ENCODE measurements around the gene UNC5B.
"Not testable (repeated sequence)": the region's sequence is repeated elsewhere in the genome, so short reads cannot be mapped to it uniquely, and the experiment has no call there.

UNC5B gene

DNA sequence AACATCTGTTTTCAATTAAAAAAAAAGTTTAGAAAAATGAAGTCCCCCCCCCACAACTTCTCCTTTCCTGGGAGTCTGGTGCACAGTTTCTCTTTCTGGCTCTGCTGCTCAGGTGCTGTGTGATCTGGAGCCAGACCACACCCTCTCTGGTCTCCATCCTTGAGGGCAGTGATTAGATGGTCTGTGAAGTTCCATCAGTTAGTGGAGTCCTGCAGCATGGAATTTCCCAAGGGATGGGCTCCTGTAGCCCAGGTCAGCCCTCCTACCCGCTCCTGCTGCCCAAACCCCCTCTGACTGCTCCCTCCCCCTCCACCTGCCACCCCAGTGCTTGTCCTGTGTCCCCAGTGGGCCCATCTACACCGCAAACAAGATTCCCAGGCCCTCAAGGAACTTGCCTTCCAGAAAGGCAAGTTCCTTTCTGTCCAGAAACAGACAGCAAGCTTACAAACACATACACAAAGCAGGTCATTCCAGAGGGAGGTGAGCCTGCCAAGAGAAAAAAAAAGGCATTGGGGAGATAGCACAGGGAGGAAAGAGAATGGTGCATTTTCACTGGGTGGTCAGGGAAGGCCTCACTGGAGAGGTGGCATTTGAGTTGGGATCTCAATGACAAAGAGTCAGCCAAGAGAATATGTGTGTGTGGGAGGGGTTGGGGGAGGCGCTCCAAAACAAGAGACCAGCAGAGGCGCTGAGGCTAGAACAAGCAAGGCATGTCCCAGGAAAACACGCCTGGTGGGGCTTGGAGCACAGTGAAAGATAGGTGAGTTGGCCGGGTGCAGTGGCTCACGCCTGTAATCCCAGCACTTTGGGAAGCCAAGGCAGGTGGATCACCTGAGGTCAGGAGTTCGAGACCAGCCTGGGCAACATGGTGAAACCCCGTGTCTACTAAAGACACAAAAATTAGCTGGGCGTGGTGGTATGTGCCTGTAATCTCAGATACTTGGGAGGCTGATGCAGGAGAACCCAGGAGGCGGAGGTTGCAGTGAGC lies 57.2 kb downstream of the UNC5B start:
- FAIRE-seq, result no peak

DNA sequence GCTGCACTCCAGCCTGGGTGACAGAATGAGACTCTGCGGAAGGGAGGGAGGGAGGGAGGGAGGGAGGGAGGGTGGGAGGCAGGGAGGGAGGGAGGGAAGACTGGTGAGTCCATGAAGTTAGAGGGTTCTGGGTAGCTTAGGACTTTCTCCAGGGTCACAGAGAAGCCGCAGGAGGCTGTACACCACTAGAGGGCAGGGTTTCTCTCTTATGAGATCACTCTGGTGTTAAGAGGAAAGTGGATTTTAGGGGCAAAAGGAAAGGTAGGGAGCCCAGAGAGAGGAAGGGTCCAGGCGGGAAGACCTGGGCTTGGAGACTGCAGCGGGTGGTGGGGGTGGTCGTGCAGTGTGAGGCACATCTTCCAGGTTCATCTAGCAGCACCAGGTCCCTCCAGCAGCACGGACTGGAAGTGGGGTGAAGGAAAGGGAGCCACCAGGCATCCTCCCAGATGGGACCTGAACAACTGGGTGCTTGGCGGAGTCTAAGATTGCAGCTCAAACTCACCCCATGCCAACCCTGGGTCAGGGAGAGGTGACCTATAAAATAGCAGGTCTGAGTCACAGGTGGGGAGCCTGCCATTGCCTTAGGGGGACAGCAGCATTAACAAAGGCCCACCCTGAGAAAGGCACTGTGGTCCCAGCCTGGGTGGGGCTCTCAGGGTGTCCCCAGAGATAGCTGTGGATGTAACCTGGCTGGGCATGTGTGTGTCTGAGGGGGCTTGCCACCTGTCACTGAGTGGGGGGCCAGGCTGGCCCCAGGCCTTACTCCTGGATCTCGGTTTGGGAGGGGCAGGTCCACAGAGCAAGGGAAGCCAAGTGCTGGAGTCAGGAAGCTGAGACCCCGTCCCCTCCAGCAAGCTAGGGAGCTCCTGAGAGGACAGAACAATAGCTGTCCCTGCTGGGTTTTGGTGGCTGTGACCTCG lies 58.2 kb downstream of the UNC5B start:
- no peak for FAIRE-seq

DNA sequence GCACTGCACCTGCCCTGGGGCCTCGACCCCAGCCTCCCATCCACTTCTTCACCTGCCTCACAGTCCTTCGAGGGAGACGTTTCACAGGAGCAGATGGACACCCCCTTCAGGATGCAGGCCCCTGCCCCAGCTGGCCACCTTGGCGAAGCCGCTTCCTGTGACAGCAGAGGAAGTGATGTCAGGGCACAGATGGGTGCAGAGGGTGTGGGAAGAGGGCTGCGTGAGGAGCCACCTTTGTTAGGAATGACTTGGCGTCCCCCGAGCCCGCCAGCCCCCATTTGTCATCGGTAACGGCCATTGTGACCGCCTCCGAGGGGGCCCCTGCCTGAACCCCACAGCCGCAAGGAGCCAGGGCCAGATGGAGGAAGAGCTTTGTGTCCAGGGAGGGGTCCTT lies 59.3 kb downstream of the UNC5B start:
- FAIRE-seq, result no peak

DNA sequence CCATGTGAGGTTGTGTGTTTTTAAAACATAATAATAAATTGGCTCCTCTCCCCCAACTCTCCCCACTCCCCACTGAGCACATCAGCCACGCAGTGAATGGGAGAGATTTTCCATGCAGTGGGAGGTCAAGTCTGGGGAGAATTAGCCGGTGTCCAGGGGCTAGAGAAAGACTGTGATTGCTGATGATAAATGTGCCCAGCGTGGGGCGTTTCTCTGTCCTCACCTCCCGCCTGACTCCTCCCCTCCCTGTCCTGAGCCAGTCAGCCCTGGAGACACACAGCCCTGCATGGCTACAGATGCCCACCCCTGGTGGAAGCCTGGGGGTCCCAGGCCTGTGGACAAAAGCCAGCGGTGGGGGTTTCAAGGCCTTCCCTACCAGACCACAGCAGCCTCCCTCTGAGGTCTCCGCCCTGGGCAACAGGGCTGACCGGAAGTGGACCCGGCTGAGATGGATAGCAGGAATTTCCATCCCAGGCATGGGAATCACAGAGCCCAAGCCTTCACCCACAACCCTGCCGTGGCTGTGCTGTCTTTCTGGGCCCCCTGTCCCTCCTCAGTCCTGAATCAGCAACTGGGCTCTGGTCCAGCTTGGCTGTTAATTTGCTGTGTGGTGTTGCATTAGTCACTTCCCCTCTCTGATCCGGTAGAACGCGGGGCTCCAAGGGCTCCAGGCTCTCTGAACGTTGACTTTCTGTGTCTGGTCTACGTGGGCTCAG lies 59.8 kb downstream of the UNC5B start:
- no peak for FAIRE-seq

DNA sequence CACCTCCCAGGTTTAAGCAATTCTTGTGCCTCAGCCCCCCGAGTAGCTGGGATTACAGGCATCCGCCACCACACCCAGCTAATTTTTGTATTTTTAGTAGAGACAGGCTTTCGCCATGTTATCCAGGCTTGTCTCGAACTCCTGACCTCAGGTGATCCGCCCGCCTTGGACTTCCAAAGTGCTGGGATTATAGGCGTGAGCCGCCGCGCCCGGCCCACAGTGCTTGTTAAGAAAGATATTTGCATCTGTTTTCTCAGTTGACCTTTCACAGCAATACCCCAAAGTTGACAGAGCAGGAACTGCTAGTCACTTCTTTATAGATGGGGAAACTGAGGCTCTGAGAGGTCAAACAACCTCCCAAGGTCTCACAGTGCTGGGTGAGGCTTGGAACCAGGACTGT lies 60.6 kb downstream of the UNC5B start:
- not testable (repeated sequence) for FAIRE-seq

DNA sequence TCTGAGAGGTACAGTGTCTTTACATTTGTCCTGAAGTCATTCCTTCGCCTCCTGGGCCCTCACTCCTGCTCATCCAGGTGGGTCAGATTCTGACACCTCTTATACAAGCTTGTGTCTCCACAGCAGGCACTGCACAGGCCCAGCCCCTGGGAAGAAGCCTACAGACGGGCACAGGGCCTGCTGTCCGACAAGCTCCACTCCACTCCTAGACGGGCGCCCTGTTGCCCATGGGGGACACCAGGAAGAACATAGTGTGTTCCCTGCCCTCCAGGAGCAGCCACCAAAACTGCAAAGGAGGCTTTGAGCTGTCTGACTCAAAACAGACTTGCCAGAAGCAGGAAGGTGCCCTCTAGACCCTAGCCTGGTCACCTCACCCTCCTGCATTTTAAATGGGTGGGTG lies 61.1 kb downstream of the UNC5B start:
- no peak for FAIRE-seq

DNA sequence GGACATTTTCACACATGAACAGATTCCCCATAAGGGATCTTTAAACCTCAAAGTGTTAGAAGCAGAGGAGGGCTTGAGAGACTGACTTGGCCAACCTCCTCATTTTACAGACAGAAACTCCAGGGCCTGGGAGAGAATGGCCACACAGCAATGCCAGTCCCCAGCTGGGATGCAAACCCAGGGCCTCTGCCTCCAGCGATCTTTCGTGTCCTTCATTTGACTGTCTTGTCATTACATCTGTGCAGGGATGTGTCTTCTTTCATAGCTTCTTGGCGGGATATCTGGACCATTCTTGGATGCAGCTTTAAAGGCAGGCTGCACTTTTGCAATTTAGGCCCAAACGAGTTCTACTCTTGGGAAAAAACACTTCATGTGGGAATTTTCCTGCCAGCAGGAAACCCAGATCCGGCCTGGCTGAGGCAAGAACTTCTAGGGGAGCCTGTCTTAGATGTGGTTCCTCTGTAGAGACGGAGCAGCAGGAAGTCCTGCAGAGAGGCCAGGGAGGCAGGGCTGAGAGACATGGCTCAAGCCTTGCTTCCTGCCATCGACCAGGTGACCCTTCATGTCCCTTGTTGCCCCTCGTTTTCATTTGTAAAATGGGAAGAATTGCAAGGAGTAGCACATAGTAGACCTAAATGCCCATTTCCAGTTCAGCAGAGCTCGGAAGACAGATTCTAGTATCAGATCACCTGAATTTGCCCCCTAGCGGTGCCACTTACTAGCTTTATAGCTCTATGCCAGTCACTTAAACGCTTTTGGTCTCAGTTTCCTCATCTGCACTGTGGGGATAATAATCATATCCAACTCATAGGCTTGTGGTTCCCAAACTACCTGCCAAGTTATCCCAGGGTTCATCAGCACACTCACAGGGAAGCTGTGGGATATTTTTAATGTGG lies 62.8 kb downstream of the UNC5B start:
- FAIRE-seq, result no peak

DNA sequence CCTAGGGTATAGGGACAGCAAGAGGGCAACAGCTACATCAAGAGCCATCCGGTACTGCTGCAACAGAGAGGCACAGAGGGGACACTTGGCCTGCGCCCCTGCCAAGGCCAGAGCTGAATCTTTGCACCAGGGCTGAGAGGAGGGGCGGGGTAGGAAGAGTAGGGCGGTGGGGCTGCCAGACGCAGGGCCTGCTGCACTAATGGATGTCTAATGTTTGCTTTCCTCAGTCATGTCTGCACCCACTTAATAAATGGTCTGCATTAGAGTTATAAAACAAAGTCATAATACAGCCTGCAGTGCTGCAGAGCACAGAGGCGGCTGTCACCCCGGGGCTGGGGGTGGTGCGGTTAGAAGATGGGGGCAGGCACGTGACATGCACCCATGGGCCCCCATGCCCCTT lies 64.5 kb downstream of the UNC5B start:
- no peak for FAIRE-seq

DNA sequence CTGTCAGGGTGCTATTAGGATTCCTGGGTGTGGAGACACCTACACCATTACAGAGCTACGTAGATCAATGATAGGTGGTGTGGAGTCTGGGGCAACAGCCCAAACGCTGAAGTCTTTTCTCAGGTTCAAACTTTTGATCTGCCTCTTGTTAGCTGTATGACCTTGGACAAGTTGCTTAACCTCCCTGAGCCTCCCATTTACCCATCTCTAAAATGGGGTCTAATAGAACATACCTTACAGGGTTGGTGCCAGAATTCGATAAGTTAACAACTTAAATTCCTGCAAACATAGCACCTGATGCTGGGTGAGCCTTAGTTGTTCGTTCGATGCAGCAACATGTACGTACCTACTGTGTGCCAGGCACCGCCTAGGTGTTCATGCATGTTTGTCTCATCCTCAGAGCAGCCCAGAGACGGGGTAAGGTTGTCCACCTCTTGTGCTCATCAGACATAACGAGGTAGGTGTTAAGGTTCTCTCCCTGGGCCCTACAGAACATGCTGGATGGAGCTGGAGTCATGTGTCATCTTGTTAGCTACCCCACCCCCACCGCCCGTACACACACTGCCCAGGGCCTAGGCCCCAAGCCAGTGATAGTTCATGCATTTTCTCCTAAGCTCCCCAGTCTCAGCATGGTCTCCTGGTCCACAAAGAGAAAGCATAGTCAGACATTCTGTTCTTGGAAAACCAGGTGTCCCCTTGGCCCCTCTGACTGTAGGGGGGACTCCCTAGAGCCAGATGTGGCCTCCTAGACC lies 65.7 kb downstream of the UNC5B start:
- no peak for FAIRE-seq

DNA sequence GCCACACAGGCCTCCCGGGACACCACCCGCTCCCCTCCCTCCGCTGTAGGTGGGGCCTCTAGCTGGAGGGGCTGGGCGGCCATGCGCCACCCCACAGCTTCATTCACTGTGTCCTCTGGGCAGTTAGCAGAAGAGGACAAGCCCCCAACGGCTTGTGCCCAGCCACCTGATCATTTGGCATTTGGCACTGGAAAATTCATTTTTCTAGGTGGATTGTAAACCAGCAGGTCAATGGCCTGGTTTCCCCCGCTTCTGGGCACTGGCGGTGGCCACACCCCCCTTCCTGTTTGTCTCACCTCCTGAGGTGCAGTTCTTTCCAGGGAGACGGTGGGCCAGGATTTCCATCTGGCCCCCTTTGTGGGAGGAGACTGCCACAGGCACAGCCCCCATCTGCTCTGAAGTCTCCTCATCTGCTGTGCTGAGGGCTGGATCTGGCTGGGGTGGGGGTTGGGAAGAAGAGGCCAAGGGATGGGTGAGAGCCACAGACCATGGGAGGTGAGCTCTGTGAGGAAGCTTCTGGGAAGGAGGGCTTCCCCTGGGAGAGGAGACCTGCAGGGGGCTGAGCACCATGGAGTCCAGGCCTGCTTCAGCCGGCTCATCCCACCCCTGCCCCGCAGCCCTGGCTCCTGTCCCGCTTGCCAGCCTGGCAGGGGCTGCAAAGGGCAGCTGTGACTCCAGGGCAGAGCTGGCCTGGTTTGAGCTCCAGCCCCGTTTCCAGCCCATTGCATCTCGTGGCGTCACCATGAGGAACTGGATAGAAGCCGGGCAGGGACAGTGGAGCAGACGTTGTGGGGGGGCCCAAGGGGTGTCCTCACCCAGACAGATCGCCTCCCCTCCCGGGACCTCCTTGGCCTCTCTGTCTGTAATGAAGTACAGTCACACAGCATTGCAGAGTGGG lies 66.6 kb downstream of the UNC5B start:
- no peak for FAIRE-seq

DNA sequence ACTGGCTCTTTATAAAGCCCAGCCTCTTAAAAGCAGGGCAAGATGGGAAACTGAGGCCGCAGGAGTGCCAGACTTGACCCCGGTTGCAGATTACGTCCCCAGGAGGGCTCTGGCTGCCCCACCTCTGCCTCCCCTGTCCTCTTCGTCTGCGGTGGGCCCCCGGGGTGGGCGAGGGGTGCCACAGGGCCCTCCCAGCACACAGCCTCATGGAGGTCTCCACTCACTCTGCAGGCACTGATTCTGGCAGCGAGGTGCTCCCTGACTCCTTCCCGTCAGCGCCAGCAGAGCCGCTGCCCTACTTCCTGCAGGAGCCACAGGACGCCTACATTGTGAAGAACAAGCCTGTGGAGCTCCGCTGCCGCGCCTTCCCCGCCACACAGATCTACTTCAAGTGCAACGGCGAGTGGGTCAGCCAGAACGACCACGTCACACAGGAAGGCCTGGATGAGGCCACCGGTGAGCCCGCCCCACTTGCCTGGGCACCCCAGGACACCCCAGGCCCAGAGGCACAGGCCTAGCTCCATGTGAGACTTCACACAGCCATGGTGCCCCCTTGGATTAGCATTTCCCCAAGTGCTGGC lies 67.3 kb downstream of the UNC5B start:
- FAIRE-seq, result no peak

DNA sequence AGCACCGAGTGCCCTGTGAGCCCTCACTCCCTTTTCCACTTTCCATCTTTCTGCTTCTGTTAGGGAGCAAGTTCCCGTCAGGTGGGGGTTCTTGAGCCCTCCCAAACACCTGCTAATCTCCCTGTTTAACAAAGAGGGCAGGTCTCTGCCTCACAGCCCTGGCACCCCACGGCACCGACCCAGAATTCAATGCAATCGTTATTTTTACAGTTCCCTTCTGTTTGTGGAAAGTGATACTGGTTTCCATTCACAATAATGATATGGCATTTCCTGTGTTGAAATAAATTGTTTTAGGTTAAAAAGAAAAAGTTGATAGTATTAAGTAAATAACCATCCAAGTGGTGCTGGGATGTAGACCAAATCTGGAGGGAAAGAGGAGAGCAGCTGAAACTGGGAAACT lies 67.8 kb downstream of the UNC5B start:
- no peak for FAIRE-seq

DNA sequence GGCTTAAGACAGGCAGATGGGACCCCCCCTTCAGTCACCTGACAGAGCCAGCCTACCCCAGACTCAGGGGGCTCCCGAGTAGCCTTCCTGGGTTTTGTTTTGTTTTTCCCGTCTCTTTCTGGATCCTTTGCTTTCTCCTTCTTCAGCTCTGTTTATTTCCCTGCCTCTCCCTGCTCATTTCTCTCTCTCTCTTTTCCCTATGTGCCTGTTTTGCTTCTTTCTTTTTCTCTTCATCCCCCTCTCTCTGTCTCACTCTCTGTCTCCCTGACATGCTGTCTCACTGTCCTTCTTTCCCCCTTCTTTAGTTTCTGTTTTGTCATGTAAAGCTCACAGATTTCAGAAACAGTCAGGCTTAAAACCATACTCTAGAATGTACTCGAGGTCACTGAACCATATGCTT lies 68.5 kb downstream of the UNC5B start:
- FAIRE-seq, result no peak

DNA sequence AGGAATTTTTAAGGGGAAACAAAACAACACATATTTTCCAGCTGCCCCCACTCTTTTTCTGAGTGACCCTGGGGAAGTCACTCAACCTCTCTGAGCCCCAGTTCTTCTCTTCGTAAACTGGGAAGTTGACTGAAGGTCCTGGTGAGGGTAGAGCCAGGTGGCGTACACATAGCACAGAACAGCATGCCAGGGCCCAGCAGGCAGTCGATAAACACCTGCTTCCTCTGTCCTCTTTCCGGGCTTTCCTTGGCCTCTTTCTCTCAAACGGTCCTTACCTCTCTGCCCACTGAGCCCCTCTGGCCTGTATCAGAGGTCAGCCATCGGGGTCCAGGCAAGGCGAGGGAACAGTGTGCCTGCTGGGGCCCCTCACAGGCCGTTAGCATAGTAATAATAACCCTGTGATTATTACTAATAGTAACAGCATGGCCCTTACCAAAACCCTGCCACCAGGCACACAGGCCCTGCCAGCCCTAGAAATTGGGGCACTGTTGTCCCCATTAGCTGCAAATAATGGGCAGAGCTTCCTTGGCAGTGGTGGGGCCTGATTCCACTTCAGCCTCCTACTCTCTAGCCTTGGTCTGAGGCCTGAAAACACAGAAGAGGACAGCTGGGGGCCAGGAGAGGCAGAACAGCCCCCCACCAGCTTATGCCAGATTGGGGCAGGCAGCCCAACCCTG lies 69.4 kb downstream of the UNC5B start:
- FAIRE-seq, result no peak

DNA sequence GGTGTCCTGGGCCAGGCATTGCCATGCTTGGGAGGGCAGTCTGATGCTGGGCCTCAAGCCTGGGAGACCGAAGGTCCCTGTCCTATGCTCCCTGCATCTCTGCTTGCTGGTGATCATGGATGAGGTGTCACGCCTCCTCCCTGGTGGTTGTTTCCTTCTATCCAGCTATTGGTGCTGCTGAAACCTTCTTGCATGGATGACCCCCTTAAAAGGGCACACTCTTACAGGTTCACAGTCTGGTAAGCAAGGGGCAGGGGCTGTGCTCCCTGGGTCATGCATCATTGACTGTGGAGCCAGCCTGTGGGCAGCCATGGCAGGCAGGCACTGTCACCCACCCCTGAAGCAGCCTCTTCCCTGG lies 69.9 kb downstream of the UNC5B start:
- no peak for FAIRE-seq

DNA sequence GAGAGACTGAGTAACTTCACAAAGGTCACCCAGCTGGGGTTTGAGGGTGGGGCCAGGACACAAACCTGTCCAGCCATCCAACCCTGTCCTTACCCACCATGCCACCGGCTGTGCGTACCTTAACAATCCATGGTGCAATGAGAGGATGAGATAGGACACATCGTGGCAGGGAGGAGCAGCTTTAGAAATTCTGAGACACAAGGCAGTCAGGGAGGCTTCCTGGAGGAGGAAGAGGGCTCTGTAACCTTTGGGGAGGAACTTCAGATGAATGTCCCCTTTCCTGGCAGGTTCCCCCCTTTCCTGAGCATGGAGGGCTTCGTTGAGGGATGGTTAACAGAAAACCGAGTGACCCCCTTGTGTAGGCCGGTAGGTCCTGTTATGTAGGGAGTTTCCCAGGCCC lies 71.0 kb downstream of the UNC5B start:
- no peak for FAIRE-seq

DNA sequence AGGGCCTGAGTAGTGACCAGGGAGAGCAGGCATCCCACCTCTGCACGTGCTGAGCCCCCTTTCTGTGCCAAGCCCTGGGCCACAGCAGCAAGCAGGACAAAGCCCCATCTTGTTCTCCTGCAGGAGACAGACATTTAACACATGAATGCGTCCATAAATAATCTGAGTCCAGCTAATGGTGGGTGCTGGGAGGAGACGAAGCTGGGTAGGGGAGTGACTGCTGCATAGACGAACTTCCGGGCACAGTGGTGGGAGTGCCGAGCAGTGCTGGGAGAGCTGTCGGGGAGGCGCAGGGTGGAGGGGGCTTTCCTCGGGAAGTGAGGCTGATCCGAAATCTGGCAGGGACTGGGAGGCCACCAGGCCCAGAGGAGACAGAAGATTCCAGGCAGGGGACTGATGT lies 71.5 kb downstream of the UNC5B start:
- FAIRE-seq, result no peak

DNA sequence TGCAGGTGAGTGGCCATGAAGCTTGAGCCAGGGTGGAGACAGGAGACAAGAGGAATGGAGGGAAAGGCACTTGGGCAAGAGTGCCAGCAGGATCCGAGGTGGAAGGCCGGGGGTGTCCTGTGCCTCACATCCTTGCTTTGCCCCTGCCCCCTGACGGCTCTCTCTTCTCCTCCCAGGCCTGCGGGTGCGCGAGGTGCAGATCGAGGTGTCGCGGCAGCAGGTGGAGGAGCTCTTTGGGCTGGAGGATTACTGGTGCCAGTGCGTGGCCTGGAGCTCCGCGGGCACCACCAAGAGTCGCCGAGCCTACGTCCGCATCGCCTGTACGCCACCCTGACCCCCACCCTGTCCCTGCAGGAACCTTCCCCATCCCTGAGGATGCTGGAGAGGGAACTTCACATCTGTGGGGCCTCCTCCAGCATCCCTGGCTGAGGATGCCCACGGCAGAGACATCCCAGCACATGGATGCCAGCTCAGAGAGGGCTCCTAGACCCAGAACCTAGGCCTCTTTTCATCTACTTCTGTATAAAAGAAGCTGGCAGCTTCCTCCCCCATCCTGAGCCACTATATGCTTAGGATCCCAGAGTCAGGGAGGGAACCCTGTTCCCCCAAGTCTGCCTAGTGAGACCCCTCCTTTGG lies 72.3 kb downstream of the UNC5B start:
- FAIRE-seq, result no peak

DNA sequence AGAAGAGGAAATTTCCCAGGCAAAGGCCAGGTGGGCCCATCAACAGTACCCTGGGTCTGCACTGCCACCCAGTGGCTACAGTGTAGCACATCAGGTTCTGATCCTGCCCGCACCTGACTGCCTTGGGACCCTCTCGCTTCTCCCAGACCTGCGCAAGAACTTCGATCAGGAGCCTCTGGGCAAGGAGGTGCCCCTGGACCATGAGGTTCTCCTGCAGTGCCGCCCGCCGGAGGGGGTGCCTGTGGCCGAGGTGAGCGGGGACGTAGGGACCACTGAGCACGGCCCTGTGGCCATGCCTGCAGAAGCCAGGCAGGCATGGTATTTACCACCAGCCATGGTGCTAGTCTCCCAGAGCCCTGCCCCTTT lies 72.8 kb downstream of the UNC5B start:
- no peak for FAIRE-seq

Data from G401.6 (cell line).